Colonic mucosa (tissue), 4 donors: ENCODE measurements around the gene GABRG3. TPM values are rescaled to one million over a fixed set of nuclear protein-coding genes. Genes with fewer than 3 reads are reported as not detected.

Source experiments
- DNase-seq: peaks from one replicate; pipeline ENCODE4 v3.0.0-alpha.2; 2020
- H3K27ac ChIP-seq: fragments of 200-600 bp; one replicate; pipeline ENCODE4 v1.8.0; 2021
- H3K27me3 ChIP-seq: fragments of 200-600 bp; one replicate; pipeline ENCODE4 v1.8.0; 2021
- H3K36me3 ChIP-seq: fragments of 200-600 bp; one replicate; pipeline ENCODE4 v1.8.0; 2021
- H3K4me1 ChIP-seq: fragments of 200-600 bp; one replicate; pipeline ENCODE4 v1.8.0; 2021; ENCODE audit warnings: mild to moderate bottlenecking
- H3K4me3 ChIP-seq: fragments of 200-600 bp; one replicate; pipeline ENCODE4 v1.8.0; 2021
- H3K9ac ChIP-seq, 2 donors: one replicate each; pipeline ENCODE4 v1.7.0; 2013; ENCODE audit warnings: control low read depth in 2 of 2, low read depth in 2 of 2, low read length in 2 of 2
- H3K9me3 ChIP-seq: fragments of 200-600 bp; one replicate; pipeline ENCODE4 v1.8.0; 2021
- CTCF ChIP-seq: fragments of 200-600 bp; IDR thresholded peaks from one replicate; pipeline ENCODE4 v1.8.0; 2022; ENCODE audit warnings: antibody characterized with exemption, mild to moderate bottlenecking
- intact Hi-C: fragments of 100-400 bp; cut with DNase I; formaldehyde crosslinking; loops from one replicate; pipeline ENCODE4 v1.14.1; 2022
- total RNA-seq, 2 donors: library from RNA; stranded (reverse); fragmentation: NEBNext Ultra II Directional in 1 of 2; extraction: Animal tissue kit (Norgen Biotek cat#: 25700) in 1 of 2; gene quantifications; one replicate each; pipeline ENCODE4 v1.2.1, GENCODE V29; 2021
- donor health status: healthy.
- donor health status: DM: no; HTN: no; CAD: no.
- donor health status: DM: no; HTN: no; CAD: no.

GABRG3 gene
- total RNA-seq, 2 donors from 2014 or later: not detected

DNA sequence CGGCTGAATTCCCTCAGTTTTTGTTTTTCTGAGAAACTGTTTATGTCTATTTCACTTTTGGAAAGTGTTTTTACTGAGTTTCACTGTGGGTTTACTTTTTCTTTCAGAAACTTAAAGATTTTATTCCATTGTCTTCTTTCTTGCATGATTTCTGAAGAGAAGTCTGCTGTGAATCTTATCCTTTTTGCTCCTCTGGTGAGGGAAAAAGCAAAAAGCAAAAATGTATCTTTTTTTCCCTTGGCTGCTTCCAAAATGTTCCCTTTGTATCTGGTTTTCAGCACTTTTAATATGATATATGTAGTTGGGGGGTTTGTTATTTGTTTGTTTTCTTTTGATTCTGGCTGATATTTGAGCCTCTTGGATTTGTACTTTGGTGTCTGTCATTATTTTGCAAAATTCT, 538.0 kb downstream of the GABRG3 start:
- TF ChIP-seq CTCF: no peak
- H3K4me1 ChIP-seq: no peaks in the 10 kb centered on the region
- H3K36me3 ChIP-seq: no peaks in the 10 kb centered on the region
- DNase-seq: no peak
- H3K9me3 ChIP-seq: no peaks in the 10 kb centered on the region
- no peaks in the 10 kb centered on the region for H3K27me3 ChIP-seq
- no peak overlapping the region for H3K27ac ChIP-seq
- intact Hi-C loops: loop anchor here (10.0 kb wide), 1 partner anchor 64 kb away; no protein-coding TSS in a partner anchor
- H3K4me3 ChIP-seq: no peak overlapping the region
- H3K9ac ChIP-seq: no peak overlapping the region

GRCh38 chr15:27512281-27513001, 541.5 kb downstream of the GABRG3 start:
- no peak for DNase-seq
- no peak overlapping the region for H3K4me3 ChIP-seq
- intact Hi-C loops: no loop called here
- no peaks in the 10 kb centered on the region for H3K27me3 ChIP-seq
- H3K27ac ChIP-seq: no peak overlapping the region
- no peaks in the 10 kb centered on the region for H3K36me3 ChIP-seq
- no peaks in the 10 kb centered on the region for H3K9me3 ChIP-seq
- H3K9ac ChIP-seq: no peak overlapping the region
- H3K4me1 ChIP-seq: no peaks in the 10 kb centered on the region
- no peak for TF ChIP-seq CTCF

GRCh38 chr15:27514526-27514925, 543.5 kb downstream of the GABRG3 start:
- H3K9me3 ChIP-seq: no peaks in the 10 kb centered on the region
- no peak for DNase-seq

GRCh38 chr15:27527490-27528067, 556.6 kb downstream of the GABRG3 start:
- no peak overlapping the region for H3K27ac ChIP-seq
- H3K27me3 ChIP-seq: no peaks in the 10 kb centered on the region
- TF ChIP-seq CTCF: no peak
- no peaks in the 10 kb centered on the region for H3K9me3 ChIP-seq
- no peak for DNase-seq
- H3K9ac ChIP-seq: no peak overlapping the region
- H3K4me3 ChIP-seq: no peak overlapping the region
- intact Hi-C loops: no loop called here
- no peaks in the 10 kb centered on the region for H3K36me3 ChIP-seq
- H3K4me1 ChIP-seq: no peaks in the 10 kb centered on the region

More at GRCh38 chr15:27514526-27514925, 543.5 kb downstream of the GABRG3 start:
- Histone ChIP-seq H3K4me1 (no peaks in the 10 kb centered on the region), H3K27ac (no peak overlapping the region), H3K9ac (no peak overlapping the region), H3K4me3 (no peak overlapping the region), H3K36me3 (no peaks in the 10 kb centered on the region), H3K27me3 (no peaks in the 10 kb centered on the region)
- TF ChIP-seq CTCF: no peak
- intact Hi-C loops: no loop called here

DNA sequence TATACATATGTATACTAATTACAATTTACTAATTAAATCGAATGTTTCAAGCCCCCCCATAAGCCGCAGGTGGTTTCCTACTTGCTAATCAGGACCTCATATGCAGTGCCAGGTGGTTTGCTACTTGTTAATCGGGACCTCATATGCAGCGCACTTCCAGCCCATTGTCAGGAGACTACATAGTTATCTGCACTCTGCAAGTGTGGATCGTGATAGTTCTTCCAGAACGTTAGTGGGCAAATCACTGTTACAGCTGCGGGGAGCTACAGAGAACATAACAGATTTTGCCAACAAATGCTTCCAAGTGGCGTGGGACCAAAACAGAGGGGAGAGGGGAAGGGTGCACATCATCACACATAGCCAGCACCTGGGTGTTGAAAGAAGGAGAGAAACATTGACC, 558.4 kb downstream of the GABRG3 start:
- no peaks in the 10 kb centered on the region for H3K9me3 ChIP-seq
- no peaks in the 10 kb centered on the region for H3K4me1 ChIP-seq
- no peak overlapping the region for H3K27ac ChIP-seq
- no peaks in the 10 kb centered on the region for H3K36me3 ChIP-seq
- no peak overlapping the region for H3K9ac ChIP-seq
- DNase-seq: no peak
- intact Hi-C loops: no loop called here
- no peak for TF ChIP-seq CTCF
- no peak overlapping the region for H3K4me3 ChIP-seq
- H3K27me3 ChIP-seq: no peaks in the 10 kb centered on the region
